ENCODE results near the gene PKD1L1. TPM values are rescaled to one million over a fixed set of nuclear protein-coding genes. Genes with fewer than 3 reads are reported as not detected.
A peak's percentile ranks its signal among the peaks of the same experiment; 100 is the strongest.

PKD1L1 gene
- total RNA-seq, 4 donors from 2014 or later = 0.41 to 37.4 (median 17.5) TPM

- intact Hi-C loops (cut with DNase I; ENCODE audit: low total_unique reads) = no loop called here
- Histone ChIP-seq H3K36me3 (no peaks in the 10 kb centered on the region), H3K27ac (peak overlapping the region in 2 of 4 donors; percentile 2 to 46), H3K4me3 (no peak overlapping the region), H3K9me3 (no peaks in the 10 kb centered on the region), H3K4me1 (peaks cover 0 to 10% (median 0%) of the 10 kb centered on the region in 4 donors), H3K27me3 (no peaks in the 10 kb centered on the region)
- in situ Hi-C loops (cut with MboI; ENCODE audit: low pct_ligation_motif_present in 1 of 4, low pct_unique_long_range_greater_than_20kb in 1 of 4, low sequenced_read_pairs in 3 of 4) = loop anchor here (25.0 kb wide), 4 partner anchors 195 to 520 kb away; partner anchors contain the start of gene TNS3 (in 1 of the 4)
- no peak for DNase-seq
- WGBS, 2 donors (ENCODE audit: low coverage in 1 of 2) = 83 to 86% methylated on average over 5 of the region's 5 CpGs
- TF ChIP-seq POLR2AphosphoS5 (IDR thresholded peaks at IDR 0.05) = no peak
- no peak for TF ChIP-seq CTCF (IDR thresholded peaks at IDR 0.05)
Measured at GRCh38 chr7:47807756-47808155, 140.5 kb downstream of the PKD1L1 start.

- 67 to 70% methylated on average over 3 of the region's 3 CpGs for WGBS, 2 donors (ENCODE audit: low coverage in 1 of 2)
- intact Hi-C loops (cut with DNase I; ENCODE audit: low total_unique reads) = no loop called here
Measured at GRCh38 chr7:47807126-47807525, 141.1 kb downstream of the PKD1L1 start.

GRCh38 chr7:47806701-47807103, 141.6 kb downstream of the PKD1L1 start:
- TF ChIP-seq POLR2AphosphoS5 (IDR thresholded peaks at IDR 0.05) (no peak), EP300 (IDR thresholded peaks at IDR 0.05; ENCODE audit: low read depth) (no peak), CTCF (IDR thresholded peaks at IDR 0.05) (no peak), POLR2A (IDR thresholded peaks at IDR 0.05) (no peak)
- no peak for DNase-seq
- no peaks in the 10 kb centered on the region for H3K27me3 ChIP-seq
- 31 to 61% methylated on average over 2 to 7 of the region's 7 CpGs for WGBS, 2 donors (ENCODE audit: low coverage in 1 of 2)
- no peaks in the 10 kb centered on the region for H3K36me3 ChIP-seq
- no peaks in the 10 kb centered on the region for H3K9me3 ChIP-seq
- in situ Hi-C loops (cut with MboI; ENCODE audit: low pct_ligation_motif_present in 1 of 4, low pct_unique_long_range_greater_than_20kb in 1 of 4, low sequenced_read_pairs in 3 of 4) (loop anchor here (25.0 kb wide), 4 partner anchors 194 to 519 kb away; partner anchors contain the start of gene TNS3 (in 1 of the 4)), intact Hi-C loops (cut with DNase I; ENCODE audit: low total_unique reads) (no loop called here)
- H3K4me1 ChIP-seq = peaks cover 0 to 10% (median 0%) of the 10 kb centered on the region in 4 donors
- no peak overlapping the region for H3K4me3 ChIP-seq
- peak overlapping the region in 3 of 4 donors; percentile 2 to 46 (median 4) for H3K27ac ChIP-seq

More at GRCh38 chr7:47807126-47807525, 141.1 kb downstream of the PKD1L1 start:
- H3K9me3 ChIP-seq = no peaks in the 10 kb centered on the region
- TF ChIP-seq CTCF (IDR thresholded peaks at IDR 0.05) (no peak), EP300 (IDR thresholded peaks at IDR 0.05; ENCODE audit: low read depth) (no peak), POLR2A (IDR thresholded peaks at IDR 0.05) (no peak), POLR2AphosphoS5 (IDR thresholded peaks at IDR 0.05) (no peak)
- no peaks in the 10 kb centered on the region for H3K27me3 ChIP-seq
- in situ Hi-C loops (cut with MboI; ENCODE audit: low pct_ligation_motif_present in 1 of 4, low pct_unique_long_range_greater_than_20kb in 1 of 4, low sequenced_read_pairs in 3 of 4) = loop anchor here (25.0 kb wide), 4 partner anchors 195 to 520 kb away; partner anchors contain the start of gene TNS3 (in 1 of the 4)
- peaks cover 0 to 10% (median 0%) of the 10 kb centered on the region in 4 donors for H3K4me1 ChIP-seq
- DNase-seq = no peak
- no peaks in the 10 kb centered on the region for H3K36me3 ChIP-seq
- no peak overlapping the region for H3K4me3 ChIP-seq
- H3K27ac ChIP-seq = peak overlapping the region in 3 of 4 donors; percentile 2 to 46 (median 4)

GRCh38 chr7:47804767-47805545, 143.3 kb downstream of the PKD1L1 start:
- intact Hi-C loops (cut with DNase I; ENCODE audit: low total_unique reads) = no loop called here
- H3K27me3 ChIP-seq = no peaks in the 10 kb centered on the region
- no peak overlapping the region for H3K27ac ChIP-seq
- no peaks in the 10 kb centered on the region for H3K9me3 ChIP-seq
- H3K4me1 ChIP-seq = peaks cover 0 to 10% (median 0%) of the 10 kb centered on the region in 4 donors
- H3K4me3 ChIP-seq = no peak overlapping the region
- WGBS, 2 donors (ENCODE audit: low coverage in 1 of 2) = 68 to 71% methylated on average over 4 to 6 of the region's 6 CpGs
- no peak for DNase-seq
- no peaks in the 10 kb centered on the region for H3K36me3 ChIP-seq
- TF ChIP-seq POLR2A (IDR thresholded peaks at IDR 0.05) (no peak), CTCF (IDR thresholded peaks at IDR 0.05) (no peak), EP300 (IDR thresholded peaks at IDR 0.05; ENCODE audit: low read depth) (no peak), POLR2AphosphoS5 (IDR thresholded peaks at IDR 0.05) (no peak)
- in situ Hi-C loops (cut with MboI; ENCODE audit: low pct_ligation_motif_present in 1 of 4, low pct_unique_long_range_greater_than_20kb in 1 of 4, low sequenced_read_pairs in 3 of 4) = loop anchor here (25.0 kb wide), 4 partner anchors 193 to 518 kb away; partner anchors contain the start of gene TNS3 (in 1 of the 4)

All from transverse colon (tissue), 4 donors.